Right hindlimb (tissue), 1 donor: Measurements from ENCODE around the gene POLDIP2.

Experiments
- DNase-seq: peaks from one replicate; pipeline ENCODE4 v3.0.0-alpha.2; 2018

Gene POLDIP2

DNA sequence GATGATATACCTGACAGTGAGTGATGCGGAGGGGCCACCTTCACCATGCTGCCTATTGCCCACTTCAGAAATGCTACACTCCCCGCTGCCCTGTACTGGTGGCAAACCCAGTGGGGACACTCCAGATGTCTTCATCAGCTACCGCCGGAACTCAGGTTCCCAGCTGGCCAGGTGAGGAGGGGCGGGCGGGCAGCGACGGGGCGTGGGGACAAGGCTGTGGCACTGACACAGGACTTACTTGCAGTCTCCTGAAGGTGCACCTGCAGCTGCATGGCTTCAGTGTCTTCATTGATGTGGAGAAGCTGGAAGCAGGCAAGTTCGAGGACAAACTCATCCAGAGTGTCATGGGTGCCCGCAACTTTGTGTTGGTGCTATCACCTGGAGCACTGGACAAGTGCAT lies 30.8 kb upstream of the POLDIP2 start:
- no peak for DNase-seq

DNA sequence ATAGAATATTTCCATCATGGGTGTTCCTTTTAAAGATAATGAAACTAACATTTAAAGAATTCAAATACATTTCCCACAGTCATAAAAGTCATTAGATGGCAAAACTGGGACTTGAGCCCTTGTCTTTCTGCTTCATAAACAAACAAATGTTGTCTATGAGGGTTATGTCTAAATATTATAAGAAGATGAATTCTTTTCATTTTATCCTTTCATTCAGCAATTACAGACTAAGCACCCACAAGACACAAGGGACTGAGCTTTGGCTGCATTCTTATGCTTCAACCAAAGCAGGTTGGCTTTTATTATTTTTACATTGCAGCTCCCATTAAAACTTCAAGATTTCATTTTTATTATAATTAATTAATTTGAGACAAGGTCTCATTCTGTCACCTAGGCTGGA lies 29.1 kb upstream of the POLDIP2 start:
- no peak for DNase-seq

DNA sequence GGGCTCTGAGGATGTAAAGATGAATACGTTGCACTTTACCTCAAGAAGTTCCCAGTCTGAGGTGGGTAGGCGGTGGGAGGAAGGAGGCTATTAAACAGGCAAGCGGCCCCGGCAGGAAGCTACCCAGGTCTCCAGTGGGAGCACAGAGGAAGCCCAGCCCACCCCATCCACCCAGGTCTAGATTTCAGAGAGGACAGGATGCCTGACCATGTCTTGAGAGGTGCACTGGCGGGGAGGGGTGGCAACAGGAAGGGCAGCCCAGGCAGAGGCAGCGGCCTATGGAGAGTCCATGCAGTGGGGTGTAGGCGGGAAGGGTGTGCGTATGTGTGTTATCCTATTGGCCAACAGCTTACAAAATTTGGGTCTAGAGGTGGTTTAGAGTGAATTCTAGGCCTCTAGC lies 28.1 kb upstream of the POLDIP2 start:
- no peak for DNase-seq

DNA sequence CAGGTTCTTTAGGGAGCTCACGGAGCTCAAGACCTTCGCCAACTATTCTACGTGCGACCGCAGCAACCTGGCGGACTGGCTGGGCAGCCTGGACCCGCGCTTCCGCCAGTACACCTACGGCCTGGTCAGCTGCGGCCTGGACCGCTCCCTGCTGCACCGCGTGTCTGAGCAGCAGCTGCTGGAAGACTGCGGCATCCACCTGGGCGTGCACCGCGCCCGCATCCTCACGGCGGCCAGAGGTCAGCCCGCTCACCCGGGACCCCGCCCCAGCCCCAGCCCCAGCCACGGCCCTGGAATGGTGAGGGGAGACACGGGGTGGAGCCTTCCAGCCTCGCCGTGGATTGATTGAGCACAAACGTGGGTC lies 27.7 kb upstream of the POLDIP2 start:
- no peak for DNase-seq

DNA sequence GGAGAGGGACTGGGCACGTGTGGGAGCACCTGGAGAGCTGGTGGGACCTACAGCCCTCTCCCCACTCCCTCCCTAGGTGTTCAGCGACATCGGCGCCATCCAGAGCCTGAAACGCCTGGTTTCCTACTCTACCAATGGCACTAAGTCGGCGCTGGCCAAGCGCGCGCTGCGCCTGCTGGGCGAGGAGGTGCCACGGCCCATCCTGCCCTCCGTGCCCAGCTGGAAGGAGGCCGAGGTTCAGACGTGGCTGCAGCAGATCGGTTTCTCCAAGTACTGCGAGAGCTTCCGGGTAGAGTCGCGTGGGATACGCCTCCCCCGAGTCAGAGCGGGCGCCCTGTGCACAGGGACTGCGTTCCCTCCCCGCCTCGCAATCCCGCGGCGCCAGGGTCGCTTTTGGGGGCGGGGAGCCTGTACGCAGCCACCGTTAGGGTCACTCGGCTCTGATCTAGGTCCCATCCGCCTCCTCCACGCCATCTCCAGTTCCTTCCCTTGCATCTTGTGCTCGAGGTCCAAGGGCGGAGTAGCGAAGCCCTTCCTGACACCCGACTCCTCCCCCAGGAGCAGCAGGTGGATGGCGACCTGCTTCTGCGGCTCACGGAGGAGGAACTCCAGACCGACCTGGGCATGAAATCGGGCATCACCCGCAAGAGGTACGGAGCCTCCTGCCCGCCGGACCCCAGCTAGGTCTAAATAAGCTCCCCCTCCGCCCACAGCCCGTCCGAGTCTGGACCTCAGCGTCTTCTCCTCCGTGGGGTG lies 27.1 kb upstream of the POLDIP2 start:
- peak; percentile 47 for DNase-seq

DNA sequence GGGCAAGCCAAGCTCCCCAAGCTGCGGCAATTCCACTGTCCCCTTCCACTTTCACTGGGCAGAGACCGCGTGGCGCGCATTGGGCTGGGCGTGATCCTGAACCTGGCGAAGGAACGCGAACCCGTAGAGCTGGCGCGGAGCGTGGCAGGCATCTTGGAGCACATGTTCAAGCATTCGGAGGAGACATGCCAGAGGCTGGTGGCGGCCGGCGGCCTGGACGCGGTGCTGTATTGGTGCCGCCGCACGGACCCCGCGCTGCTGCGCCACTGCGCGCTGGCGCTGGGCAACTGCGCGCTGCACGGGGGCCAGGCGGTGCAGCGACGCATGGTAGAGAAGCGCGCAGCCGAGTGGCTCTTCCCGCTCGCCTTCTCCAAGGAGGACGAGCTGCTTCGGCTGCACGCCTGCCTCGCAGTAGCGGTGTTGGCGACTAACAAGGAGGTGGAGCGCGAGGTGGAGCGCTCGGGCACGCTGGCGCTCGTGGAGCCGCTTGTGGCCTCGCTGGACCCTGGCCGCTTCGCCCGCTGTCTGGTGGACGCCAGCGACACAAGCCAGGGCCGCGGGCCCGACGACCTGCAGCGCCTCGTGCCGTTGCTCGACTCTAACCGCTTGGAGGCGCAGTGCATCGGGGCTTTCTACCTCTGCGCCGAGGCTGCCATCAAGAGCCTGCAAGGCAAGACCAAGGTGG lies 24.0 kb upstream of the POLDIP2 start:
- DNase-seq, result no peak

DNA sequence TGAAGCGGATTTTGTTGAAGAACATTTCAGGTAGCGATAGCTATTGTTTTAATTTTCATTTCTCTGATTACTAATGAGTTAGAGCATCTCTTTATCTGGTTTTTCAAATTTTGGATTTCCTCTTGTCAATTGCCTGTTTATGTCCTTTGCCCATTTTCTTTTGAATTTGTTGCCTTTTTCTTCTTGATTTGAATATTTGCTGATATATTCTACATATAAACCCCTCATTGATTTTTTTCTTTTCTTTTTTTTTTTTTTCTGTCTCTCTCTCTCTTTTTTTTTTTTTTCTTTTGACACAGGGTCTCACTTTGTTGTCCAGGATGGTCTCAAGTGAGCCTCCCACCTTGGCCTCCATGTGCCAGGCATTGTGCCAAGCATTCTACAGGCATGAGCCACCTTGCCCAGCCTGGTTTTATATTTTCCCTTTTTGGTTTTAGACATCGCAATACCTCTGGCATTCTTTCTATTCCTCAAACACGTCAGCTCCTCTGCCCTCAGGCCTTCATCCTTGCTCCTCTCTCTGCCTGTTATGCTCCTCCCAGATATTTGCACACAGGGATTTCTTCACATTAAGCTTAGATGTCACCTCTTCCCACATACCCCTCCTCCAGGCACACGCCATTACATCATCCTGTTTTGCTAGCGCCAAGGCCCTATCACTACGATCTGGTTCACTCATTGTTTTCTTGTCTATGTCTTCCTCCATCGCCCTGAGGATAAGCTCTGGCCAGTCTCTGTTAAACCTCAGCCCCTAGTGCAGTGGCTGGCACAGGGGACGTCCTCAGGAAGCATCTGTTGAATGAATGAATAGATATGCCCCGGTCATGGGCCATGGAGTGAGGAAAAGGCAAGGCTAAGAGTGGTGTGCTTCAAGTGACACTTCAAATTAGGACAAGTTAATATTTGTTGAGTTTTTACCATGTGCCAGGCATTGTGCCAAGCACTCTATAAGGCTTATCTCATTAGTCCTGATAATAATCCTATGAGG lies 22.8 kb upstream of the POLDIP2 start:
- DNase-seq, result no peak

DNA sequence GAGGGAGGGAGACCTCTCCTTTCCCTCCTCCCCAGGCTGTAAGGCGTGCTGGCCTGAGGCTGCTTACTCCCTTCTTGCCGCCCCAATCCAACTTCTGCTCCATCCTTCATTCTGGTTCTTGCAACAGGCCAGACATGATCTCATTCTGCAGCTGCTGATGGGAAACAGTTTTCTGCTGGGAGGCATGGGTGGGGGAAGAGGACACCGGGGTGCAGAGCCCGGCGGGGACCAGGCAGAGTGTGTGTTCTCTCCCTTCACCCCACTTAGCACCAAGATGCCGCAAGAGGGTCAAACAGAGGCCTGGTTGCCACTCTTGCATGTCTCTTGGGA lies 15.6 kb upstream of the POLDIP2 start:
- no peak for DNase-seq

DNA sequence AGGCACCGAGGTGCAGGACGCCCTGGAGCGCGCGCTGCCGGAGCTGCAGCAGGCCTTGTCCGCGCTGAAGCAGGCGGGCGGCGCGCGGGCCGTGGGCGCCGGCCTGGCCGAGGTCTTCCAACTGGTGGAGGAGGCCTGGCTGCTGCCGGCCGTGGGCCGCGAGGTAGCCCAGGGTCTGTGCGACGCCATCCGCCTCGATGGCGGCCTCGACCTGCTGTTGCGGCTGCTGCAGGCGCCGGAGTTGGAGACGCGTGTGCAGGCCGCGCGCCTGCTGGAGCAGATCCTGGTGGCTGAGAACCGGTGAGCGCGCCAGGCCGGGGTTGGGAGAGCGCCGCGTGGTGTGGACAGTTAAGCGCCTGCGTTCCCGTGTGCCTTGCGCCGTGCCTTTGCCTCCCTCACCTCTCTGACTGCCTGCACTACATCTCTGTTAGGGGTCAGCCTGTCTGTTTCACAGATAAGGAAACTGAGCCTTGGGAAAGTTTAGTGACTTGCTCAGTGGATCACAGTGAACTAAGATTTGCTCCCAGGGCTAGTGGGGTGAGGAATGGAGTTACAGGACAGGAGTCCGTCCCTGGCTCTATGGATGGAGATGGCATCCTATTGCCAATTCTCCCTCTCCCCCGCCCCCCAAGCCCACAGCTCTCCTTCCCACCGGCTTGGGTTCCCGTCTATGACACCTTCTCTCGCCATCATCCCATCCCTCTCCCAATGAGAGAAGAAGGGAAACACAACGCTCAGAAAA lies 15.0 kb upstream of the POLDIP2 start:
- DNase-seq, result no peak

DNA sequence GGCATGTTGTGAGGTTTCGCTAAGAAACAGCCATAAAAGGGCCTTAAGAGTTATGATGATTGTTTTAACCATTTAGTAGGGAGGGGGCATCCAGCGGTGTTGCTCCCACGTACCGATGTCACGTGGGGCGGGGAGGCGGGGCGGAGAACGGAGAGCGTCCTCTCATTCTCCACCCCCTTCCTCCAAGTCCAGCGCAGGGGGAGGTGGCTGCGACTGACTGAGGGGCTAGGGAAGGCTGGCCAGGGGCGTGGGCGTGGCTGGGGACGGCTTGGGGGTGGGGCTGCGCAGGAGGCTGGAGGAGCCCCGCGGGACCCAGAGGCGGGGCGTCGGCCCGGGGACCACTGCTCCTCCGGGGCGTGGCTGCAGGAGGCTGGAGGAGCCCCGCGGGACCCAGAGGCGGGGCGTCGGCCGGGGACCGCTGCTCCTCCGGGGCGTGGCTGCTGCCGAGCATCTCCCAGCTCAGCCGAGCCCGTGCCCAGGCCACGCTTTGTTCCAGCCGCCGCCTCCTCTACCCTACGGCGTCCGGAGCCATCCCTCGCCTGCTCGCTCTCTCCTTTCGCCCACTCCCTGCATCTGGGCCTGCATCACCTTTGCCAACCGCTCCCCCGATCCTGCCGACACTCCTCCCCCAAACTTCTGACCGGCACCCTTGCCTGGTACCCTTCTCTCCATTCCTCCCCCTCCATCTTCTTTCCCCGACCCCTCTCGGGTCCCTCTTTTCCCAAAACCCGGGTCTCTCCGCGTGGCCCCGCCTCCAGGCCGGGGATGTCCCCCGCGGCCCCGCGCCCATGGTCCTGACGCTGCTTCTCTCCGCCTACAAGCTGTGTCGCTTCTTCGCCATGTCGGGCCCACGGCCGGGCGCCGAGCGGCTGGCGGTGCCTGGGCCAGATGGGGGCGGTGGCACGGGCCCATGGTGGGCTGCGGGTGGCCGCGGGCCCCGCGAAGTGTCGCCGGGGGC lies 14.2 kb upstream of the POLDIP2 start, which contains the start of gene SARM1:
TSS of gene SARM1 (plus strand) at position 450 of the 958 bp plus-strand sequence. CDS start at position 789, 339 bp downstream.
- peak; percentile 91 for DNase-seq

DNA sequence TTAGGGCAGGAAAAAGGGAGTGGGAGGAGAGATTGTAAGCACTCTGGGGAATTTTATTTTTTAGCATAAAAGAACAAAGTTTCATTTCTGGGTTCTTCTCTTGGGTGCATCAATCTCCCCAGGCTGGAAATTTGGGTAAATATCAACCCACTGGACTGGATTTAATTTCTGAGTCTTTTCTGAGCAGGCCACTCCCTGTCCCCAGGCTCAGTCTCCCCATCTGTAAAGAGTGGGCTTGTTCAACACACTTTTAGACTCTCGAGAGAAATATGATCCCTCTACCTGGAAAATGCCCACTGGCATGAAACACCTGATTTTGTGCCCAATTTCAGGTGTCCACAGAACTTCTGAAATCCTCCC lies 13.4 kb upstream of the POLDIP2 start:
- no peak for DNase-seq

DNA sequence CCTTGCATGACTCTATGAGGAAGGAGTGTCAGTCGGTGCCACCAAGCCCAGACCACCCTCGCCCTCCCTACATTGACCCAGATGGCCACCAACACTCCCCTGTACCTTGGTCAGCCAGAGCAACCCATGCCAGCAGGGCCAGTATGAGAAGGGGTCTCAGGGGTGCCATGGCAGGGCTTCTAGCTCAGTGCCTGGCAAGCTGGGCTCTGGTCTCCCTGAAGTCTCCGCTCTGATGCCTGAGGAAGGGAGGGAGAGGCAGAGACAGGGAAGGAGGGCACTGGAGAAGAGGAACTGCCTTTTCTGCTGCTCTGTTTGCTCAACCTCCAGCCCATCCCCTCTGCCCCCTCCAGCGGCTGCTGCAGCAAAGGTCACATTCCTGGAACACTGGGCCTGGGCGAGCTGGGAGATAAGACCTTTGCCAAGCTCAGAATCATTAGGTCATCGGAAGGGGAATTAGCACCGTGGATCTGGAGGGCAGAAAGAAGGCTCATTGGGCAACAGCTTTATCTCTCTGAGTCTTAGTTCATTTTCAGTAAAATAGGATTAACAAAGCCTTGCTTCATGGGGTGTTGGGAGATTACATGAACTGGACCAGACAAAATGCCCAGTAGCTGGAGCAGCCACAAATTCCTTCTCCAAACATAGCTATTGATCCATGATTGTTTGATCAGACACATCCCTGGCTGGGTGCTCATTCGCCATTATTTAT lies 12.9 kb upstream of the POLDIP2 start, which contains the start of gene VTN:
TSS of gene VTN (minus strand) at position 273 of the 709 bp plus-strand sequence. CDS start at position 169, 104 bp downstream.
- DNase-seq, result no peak

DNA sequence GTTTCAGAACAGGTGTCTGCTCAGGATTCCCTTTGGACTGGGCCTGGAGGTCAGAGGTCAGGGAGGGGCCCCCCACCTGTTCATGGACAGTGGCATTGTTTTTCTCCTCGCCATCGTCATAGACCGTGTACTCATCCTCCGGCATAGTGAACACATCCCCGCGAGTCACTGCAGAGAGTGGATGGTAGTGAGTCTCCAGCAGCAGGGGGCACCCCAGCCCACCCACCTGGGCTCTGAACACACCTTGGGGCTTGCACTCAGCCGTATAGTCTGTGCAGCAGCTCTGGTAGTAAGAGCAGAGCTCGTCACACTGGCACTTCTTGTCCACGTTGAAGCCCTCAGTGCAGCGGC lies 12.3 kb upstream of the POLDIP2 start:
- DNase-seq, result no peak

DNA sequence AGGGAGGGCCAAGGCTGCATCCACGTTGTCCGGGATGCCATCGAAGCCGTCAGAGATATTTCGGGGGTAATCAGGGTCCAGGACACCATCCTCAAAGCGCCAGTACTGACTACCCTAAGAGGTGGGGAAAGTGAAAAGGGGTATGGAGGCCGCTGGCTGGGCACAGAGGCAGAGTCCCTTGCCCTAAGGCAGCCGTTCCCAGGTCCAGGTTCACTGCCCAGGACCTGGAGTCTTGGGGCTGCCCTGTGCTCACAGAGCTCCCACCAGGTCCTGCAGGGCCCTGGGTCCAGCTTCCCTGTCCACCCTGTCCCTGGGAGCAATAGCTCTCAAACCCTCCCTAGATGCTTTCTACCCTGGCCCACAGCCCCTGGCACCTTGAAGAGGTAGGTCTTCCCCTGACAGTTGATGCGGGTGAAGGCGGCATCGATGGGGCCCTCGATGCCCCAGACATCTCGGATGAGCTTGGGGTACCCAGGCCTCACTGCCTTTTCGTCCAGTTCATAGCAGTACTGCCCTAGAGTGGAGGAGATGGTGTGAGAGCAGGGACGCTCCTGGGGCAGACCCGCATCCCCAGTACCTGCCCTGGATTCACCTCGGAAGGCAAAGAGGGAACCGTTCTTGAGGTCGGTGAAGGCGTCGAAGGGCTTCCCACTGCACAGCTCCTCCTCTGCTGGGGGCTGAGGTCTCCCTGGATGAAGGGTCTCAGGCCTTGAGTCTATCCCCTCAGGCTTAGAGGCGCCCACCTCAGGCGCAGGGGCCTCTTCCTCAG lies 11.8 kb upstream of the POLDIP2 start:
- DNase-seq, result no peak

DNA sequence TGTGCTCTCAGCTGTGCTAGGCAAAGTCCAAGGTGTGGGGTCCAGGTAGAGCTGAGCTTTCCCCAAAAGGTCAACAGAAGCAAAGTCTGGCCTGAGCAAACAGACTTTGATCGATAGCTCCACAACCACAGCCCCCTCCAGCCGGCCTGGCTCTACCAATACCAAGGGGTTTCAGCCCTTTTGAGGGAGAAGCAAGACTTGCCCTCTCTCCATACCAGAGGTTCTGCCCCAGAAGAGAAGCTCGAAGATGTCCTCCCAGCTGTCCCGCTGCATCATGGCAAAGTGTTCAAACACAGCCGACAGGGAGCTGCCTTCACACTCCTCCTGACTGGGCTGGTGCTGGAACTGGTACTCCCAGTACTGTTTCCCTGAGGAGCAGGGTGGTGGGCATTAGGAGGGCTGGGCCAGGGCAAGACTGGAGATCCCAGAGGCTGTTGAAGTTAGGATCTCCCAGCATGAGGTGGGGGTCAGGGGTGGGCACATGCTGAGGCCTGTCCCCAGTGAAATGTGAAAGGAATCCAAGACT lies 11.0 kb upstream of the POLDIP2 start:
- DNase-seq, result no peak

DNA sequence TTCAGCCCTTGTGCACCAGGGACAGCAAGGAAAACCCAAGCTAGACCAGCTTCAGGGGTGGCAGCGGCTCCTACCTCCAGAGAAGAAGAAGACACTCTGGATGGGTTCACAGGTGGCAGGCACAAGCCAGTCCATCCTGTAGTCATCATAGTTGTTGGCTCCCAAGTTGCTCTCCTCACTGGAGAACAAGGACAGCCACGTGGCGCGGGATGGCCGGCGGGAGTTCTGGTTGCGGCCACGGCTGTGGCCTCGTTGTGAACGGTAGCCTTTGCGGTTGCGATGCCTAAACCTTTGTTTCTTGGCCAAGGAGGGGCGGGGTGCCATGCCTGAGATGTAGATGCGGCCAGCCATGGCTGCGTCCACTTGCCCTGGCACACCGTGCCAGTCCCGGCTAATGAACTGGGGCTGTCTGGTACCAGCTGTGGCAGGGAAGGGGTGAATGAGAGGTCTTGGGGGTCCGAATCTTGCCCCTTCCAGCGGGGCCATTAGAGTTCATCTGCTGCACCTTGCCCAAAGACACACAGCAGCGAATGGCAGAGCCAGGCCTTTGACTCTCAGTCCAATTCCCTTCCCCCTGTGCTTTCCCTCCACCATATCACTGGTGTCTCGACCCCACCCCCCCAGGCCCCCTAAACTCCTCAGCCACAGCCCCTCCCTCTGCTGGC lies 10.4 kb upstream of the POLDIP2 start:
- no peak for DNase-seq

DNA sequence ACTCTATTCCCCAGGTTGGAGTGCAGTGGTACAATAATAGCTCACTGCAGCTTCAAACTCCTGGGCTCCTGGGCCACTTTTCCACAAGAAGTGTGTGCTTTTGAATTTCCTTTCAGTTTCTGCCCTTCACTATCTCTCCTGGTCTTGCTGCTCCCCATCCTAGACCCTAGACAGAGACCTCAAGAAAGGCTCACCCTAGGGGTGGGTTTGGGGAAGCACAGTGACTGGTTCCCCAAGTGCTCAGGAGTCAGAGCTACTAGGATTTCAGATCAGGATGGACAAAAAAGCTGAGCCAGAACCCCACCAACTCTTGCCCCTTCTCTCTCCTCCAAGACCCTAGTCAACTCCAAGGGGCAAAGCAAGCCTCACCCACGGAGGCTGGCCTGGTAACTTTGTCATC lies 9.3 kb upstream of the POLDIP2 start:
- DNase-seq, result peak; percentile 7

DNA sequence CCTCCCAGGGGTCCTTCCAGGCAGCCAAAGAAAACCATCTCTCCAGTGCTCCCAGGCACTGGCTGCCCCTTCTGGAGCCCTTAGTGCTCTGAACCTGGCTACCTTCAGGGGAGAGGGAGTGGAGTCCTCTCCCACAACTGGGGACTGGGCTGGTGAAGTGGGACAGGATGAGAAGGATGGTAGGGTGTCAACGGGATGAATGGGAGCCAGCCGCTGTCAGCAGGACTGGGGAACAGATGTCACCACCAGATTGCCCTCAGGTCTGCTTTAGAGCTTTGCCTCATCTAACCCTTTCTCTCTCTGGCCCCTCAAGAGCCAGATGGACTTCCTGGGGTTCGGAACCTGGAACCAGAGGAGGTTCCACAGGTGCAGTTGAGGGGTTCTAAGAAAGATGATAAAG lies 8.2 kb upstream of the POLDIP2 start:
- peak; percentile 8 for DNase-seq

DNA sequence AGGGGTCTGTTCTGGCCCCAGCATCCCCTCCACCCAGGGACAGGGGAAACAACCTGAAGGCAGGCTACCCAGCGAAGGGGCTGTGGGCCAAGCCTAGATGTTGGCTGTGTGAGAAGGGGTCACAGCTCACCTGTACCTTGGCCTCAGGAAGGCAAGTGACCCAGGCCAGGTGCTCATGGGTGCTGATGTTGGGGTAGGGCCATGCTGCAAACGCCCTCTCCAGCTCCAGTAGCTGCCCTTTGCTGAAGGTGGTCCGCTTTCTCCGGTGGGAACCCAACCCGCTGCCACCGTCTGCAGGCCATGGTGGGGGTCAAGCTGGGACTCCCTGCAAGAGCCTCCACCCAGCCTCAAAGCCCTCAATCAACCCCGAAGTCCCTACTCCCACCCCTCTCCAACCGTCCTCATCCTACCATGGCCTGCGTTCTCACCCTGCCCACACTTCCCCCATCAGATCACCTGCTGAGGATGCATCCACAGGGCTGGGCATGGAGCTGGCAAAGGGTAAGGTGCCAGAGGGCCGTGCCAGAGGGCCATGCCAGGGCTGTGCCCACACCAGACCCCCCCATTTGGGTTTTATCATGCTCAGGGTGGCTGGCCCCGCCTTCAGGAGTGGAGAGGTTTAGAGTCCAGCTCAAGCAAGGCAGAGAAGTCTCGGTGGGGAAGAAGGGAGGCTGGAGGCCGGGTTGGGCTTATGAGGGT lies 7.5 kb upstream of the POLDIP2 start, which contains the start of gene SEBOX:
TSS of gene SEBOX (minus strand) at position 535 of the 699 bp plus-strand sequence. CDS start at position 487, 48 bp downstream.
- no peak for DNase-seq
